HEK293 (cell line): ENCODE data around the gene LRRK1.

Experiments
- CTCF ChIA-PET: fragments of 350-600 bp; formaldehyde crosslinking; extraction: SDS; loops from one replicate; lab custom pipeline; 2021; ENCODE audit warnings: antibody characterized with exemption; lab: Yijun Ruan, JAX
- POLR2A ChIA-PET: fragments of 300-600 bp; formaldehyde crosslinking; extraction: SDS; loops from one replicate; lab custom pipeline; 2020; ENCODE audit warnings: antibody characterized with exemption, inconsistent platforms; lab: Yijun Ruan, JAX
- H3K27ac ChIP-seq: fragments of 200-500 bp; sonication (Bioruptor generic); 2 replicates; pipeline ENCODE4 v1.5.1; 2014; ENCODE audit warnings: low read depth, low read length, control low read depth, inconsistent platforms; ENCODE audit errors: extremely low read depth
- H3K36me3 ChIP-seq, 2 experiments: fragments of 200-500 bp in 1 of 2; sonication (Bioruptor generic) in 1 of 2; 1 replicate in 1 of 2; 2 replicates in 1 of 2; pipeline ENCODE4 v1.5.1; 2014 to 2017; ENCODE audit warnings: inconsistent platforms in 2 of 2, low read length in 2 of 2; ENCODE audit not compliant: control insufficient read depth in 2 of 2, insufficient read depth in 1 of 2
- H3K4me1 ChIP-seq: fragments of 200-500 bp; sonication (Bioruptor generic); 2 replicates; pipeline ENCODE4 v1.5.1; 2014; ENCODE audit warnings: mild to moderate bottlenecking, low read length, inconsistent platforms; ENCODE audit not compliant: control insufficient read depth, insufficient read depth
- H3K4me3 ChIP-seq: 2 replicates; pipeline ENCODE4 v1.5.1; 2011; ENCODE audit warnings: low read depth, mild to moderate bottlenecking, control low read depth, low read length, moderate library complexity
- H3K9me3 ChIP-seq: fragments of 200-500 bp; sonication (Bioruptor generic); 2 replicates; pipeline ENCODE4 v1.5.1; 2014; ENCODE audit warnings: low read depth, low read length, inconsistent platforms; ENCODE audit not compliant: control insufficient read depth, insufficient read depth
- SETDB1 ChIP-seq: IDR thresholded peaks from one replicate; pipeline ENCODE4 v1.6.1; 2017; ENCODE audit warnings: mild to moderate bottlenecking, low read length, moderate library complexity, mixed read lengths; ENCODE audit not compliant: insufficient read length
- ZEB2 ChIP-seq: fragments of 450-650 bp; formaldehyde crosslinking; IDR thresholded peaks from 2 replicates; pipeline ENCODE4 v1.5.1; 2016; ENCODE audit warnings: missing biosample characterization, missing genetic modification characterization
- ZNF274 ChIP-seq, 2 experiments: fragments of 200-500 bp in 1 of 2; fragments of 450-650 bp in 1 of 2; sonication (Bioruptor generic) in 1 of 2; formaldehyde crosslinking in 1 of 2; IDR thresholded peaks; 2 replicates each; pipeline versions ENCODE4 v1.5.1 to v1.6.1; 2014 to 2016; ENCODE audit warnings: borderline replicate concordance in 1 of 2, inconsistent platforms in 1 of 2, low read length in 1 of 2, missing biosample characterization in 1 of 2, missing genetic modification characterization in 1 of 2
- ZNF292 ChIP-seq: fragments of 450-650 bp; formaldehyde crosslinking; IDR thresholded peaks from 2 replicates; pipeline ENCODE4 v1.5.1; 2016; ENCODE audit warnings: low read depth, missing biosample characterization, missing genetic modification characterization, borderline replicate concordance
- ZNF341 ChIP-seq: fragments of 450-650 bp; formaldehyde crosslinking; IDR thresholded peaks from 2 replicates; pipeline ENCODE4; 2016; ENCODE audit warnings: low read depth, missing biosample characterization, missing genetic modification characterization
- ZNF548 ChIP-seq: fragments of 450-650 bp; formaldehyde crosslinking; IDR thresholded peaks from 2 replicates; pipeline ENCODE4 v1.5.1; 2016; ENCODE audit warnings: missing biosample characterization, missing genetic modification characterization
- ZNF701 ChIP-seq: fragments of 450-650 bp; formaldehyde crosslinking; IDR thresholded peaks from 2 replicates; pipeline ENCODE4 v1.5.1; 2016; ENCODE audit warnings: missing biosample characterization, missing genetic modification characterization
- ZNF768 ChIP-seq: fragments of 450-650 bp; formaldehyde crosslinking; IDR thresholded peaks from 2 replicates; pipeline ENCODE4 v1.5.1; 2018; ENCODE audit warnings: missing biosample characterization, mild to moderate bottlenecking, missing genetic modification characterization
- TF ChIP-seq, protein P1 (sequence below): sonication (generic); formaldehyde crosslinking; IDR thresholded peaks from 2 replicates; pipeline ENCODE4 v1.8.1; 2022; ENCODE audit warnings: mild to moderate bottlenecking, moderate library complexity, missing genetic modification reagents
- TF ChIP-seq, protein P2 (sequence below): fragments of 450-650 bp; formaldehyde crosslinking; IDR thresholded peaks from 2 replicates; pipeline ENCODE4 v1.5.1; 2016; ENCODE audit warnings: missing biosample characterization, missing genetic modification characterization, borderline replicate concordance
- TF ChIP-seq, protein P3 (sequence below): fragments of 450-650 bp; formaldehyde crosslinking; IDR thresholded peaks from 2 replicates; pipeline ENCODE4 v1.5.1; 2016; ENCODE audit warnings: missing biosample characterization, missing genetic modification characterization
- TF ChIP-seq, protein P4 (sequence below): fragments of 450-650 bp; formaldehyde crosslinking; IDR thresholded peaks from 2 replicates; pipeline ENCODE4 v1.5.1; 2016; ENCODE audit warnings: missing biosample characterization, missing genetic modification characterization
- TF ChIP-seq, protein P5 (sequence below): fragments of 450-650 bp; formaldehyde crosslinking; IDR thresholded peaks from 2 replicates; pipeline ENCODE4 v1.5.1; 2016; ENCODE audit warnings: missing biosample characterization, missing genetic modification characterization
- TF ChIP-seq, protein P6 (sequence below): fragments of 450-650 bp; formaldehyde crosslinking; optimal IDR thresholded peaks from 2 replicates; pipeline ENCODE3; 2016; ENCODE audit warnings: missing biosample characterization, mild to moderate bottlenecking, missing genetic modification characterization

The LRRK1 gene

DNA sequence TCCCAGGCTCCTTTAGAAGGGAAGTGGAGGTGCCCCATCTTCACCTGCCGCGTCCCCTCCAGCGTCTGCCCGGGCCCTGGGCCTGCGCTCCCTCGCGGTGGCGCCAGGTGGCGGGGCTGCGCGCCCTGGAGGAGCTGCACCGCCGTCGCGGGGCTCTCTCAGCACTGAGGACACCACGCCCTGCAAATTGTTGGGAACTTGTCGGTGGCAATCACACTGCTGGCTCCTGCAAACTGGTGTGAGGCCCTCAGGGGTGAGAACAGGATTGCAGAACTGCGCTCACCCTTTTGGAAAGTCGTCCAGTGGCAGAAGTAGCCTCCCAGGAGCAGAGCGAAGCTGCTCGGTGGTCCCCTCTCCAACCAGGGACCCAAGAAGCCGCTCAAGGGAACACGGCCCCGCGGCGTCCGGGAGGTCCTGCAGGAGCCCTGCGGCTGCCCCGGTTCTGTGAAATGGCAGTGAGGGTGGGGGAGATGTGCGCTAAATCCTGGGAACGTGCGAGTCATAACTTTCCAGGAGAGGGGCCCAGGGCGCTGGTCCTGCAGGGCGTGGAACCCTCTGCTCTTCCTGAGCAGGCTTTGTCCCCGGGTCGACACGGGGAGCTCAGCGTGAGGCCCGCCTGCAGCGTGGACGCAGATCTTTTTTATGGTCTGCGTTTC, 995 bp upstream of the LRRK1 start:
- ChIA-PET CTCF (interaction anchor here (0.5 to 8.7 kb wide), 39 partner anchors 10 to 860 kb away, joined by 3 to 159 read pairs (median 4); no protein-coding TSS in a partner anchor), POLR2A (interaction anchor here (1.5 kb wide), 1 partner anchor 39 kb away, joined by 6 read pairs; the partner anchor contains the start of gene ALDH1A3)
- Histone ChIP-seq H3K4me1 (no peaks in the 10 kb centered on the region; the same call in 1 of the 2 replicates), H3K27ac (no peak overlapping the region), H3K36me3 (no peaks in the 10 kb centered on the region), H3K4me3 (no peak overlapping the region), H3K9me3 (no peaks in the 10 kb centered on the region)
- TF ChIP-seq, protein P1, sequence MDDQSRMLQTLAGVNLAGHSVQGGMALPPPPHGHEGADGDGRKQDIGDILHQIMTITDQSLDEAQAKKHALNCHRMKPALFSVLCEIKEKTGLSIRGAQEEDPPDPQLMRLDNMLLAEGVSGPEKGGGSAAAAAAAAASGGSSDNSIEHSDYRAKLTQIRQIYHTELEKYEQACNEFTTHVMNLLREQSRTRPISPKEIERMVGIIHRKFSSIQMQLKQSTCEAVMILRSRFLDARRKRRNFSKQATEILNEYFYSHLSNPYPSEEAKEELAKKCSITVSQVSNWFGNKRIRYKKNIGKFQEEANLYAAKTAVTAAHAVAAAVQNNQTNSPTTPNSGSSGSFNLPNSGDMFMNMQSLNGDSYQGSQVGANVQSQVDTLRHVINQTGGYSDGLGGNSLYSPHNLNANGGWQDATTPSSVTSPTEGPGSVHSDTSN (CRISPR knock-in tag) = peak; percentile 67; the same call in 1 of the 2 replicates
- TF ChIP-seq ZNF292 (tag by site-specific recombination) (no peak), ZEB2 (no peak), ZNF768 (tag by site-specific recombination) (no peak), ZNF341 (tag by site-specific recombination) (peak; percentile 33; the same call in 1 of the 2 replicates), ZNF701 (tag by site-specific recombination) (no peak), ZNF274 (IDR thresholded peaks at IDR 0.05; ENCODE audit: low read length) (no peak), ZNF274 (tag by site-specific recombination; IDR thresholded peaks at IDR 0.05; ENCODE audit: borderline replicate concordance) (no peak), ZNF548 (no peak), SETDB1 (no peak)
- TF ChIP-seq, protein P2, sequence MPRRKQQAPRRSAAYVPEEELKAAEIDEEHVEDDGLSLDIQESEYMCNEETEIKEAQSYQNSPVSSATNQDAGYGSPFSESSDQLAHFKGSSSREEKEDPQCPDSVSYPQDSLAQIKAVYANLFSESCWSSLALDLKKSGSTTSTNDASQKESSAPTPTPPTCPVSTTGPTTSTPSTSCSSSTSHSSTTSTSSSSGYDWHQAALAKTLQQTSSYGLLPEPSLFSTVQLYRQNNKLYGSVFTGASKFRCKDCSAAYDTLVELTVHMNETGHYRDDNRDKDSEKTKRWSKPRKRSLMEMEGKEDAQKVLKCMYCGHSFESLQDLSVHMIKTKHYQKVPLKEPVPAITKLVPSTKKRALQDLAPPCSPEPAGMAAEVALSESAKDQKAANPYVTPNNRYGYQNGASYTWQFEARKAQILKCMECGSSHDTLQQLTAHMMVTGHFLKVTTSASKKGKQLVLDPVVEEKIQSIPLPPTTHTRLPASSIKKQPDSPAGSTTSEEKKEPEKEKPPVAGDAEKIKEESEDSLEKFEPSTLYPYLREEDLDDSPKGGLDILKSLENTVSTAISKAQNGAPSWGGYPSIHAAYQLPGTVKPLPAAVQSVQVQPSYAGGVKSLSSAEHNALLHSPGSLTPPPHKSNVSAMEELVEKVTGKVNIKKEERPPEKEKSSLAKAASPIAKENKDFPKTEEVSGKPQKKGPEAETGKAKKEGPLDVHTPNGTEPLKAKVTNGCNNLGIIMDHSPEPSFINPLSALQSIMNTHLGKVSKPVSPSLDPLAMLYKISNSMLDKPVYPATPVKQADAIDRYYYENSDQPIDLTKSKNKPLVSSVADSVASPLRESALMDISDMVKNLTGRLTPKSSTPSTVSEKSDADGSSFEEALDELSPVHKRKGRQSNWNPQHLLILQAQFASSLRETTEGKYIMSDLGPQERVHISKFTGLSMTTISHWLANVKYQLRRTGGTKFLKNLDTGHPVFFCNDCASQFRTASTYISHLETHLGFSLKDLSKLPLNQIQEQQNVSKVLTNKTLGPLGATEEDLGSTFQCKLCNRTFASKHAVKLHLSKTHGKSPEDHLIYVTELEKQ = no peak
- TF ChIP-seq, protein P3, sequence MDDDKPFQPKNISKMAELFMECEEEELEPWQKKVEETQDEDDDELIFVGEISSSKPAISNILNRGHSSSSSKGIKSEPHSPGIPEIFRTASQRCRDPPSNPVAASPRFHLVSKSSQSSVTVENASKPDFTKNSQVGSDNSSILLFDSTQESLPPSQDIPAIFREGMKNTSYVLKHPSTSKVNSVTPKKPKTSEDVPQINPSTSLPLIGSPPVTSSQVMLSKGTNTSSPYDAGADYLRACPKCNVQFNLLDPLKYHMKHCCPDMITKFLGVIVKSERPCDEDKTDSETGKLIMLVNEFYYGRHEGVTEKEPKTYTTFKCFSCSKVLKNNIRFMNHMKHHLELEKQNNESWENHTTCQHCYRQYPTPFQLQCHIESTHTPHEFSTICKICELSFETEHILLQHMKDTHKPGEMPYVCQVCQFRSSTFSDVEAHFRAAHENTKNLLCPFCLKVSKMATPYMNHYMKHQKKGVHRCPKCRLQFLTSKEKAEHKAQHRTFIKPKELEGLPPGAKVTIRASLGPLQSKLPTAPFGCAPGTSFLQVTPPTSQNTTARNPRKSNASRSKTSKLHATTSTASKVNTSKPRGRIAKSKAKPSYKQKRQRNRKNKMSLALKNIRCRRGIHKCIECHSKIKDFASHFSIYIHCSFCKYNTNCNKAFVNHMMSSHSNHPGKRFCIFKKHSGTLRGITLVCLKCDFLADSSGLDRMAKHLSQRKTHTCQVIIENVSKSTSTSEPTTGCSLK = no peak
- TF ChIP-seq, protein P4, sequence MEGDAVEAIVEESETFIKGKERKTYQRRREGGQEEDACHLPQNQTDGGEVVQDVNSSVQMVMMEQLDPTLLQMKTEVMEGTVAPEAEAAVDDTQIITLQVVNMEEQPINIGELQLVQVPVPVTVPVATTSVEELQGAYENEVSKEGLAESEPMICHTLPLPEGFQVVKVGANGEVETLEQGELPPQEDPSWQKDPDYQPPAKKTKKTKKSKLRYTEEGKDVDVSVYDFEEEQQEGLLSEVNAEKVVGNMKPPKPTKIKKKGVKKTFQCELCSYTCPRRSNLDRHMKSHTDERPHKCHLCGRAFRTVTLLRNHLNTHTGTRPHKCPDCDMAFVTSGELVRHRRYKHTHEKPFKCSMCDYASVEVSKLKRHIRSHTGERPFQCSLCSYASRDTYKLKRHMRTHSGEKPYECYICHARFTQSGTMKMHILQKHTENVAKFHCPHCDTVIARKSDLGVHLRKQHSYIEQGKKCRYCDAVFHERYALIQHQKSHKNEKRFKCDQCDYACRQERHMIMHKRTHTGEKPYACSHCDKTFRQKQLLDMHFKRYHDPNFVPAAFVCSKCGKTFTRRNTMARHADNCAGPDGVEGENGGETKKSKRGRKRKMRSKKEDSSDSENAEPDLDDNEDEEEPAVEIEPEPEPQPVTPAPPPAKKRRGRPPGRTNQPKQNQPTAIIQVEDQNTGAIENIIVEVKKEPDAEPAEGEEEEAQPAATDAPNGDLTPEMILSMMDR (tag by site-specific recombination) = peak; percentile 66
- TF ChIP-seq, protein P5, sequence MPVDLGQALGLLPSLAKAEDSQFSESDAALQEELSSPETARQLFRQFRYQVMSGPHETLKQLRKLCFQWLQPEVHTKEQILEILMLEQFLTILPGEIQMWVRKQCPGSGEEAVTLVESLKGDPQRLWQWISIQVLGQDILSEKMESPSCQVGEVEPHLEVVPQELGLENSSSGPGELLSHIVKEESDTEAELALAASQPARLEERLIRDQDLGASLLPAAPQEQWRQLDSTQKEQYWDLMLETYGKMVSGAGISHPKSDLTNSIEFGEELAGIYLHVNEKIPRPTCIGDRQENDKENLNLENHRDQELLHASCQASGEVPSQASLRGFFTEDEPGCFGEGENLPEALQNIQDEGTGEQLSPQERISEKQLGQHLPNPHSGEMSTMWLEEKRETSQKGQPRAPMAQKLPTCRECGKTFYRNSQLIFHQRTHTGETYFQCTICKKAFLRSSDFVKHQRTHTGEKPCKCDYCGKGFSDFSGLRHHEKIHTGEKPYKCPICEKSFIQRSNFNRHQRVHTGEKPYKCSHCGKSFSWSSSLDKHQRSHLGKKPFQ (tag by site-specific recombination) = peak; percentile 71
- TF ChIP-seq, protein P6, sequence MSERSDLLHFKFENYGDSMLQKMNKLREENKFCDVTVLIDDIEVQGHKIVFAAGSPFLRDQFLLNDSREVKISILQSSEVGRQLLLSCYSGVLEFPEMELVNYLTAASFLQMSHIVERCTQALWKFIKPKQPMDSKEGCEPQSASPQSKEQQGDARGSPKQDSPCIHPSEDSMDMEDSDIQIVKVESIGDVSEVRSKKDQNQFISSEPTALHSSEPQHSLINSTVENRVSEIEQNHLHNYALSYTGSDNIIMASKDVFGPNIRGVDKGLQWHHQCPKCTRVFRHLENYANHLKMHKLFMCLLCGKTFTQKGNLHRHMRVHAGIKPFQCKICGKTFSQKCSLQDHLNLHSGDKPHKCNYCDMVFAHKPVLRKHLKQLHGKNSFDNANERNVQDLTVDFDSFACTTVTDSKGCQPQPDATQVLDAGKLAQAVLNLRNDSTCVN (tag by site-specific recombination) = peak; percentile 26
